Chondrocyte (in vitro differentiated cells): ENCODE measurements around the gene CD8A. TPM values are rescaled to one million over a fixed set of nuclear protein-coding genes. Genes with fewer than 3 reads are reported as not detected.
A peak's percentile ranks its signal among the peaks of the same experiment; 100 is the strongest.

Experiments
- DNase-seq: peaks from one replicate; pipeline ENCODE4 v3.0.0; 2021; ENCODE audit warnings: mixed read lengths, low spot score
- H3K27ac Mint-ChIP-seq: one replicate; pipeline ENCODE4 v1.8.0; 2021; ENCODE audit warnings: mild to moderate bottlenecking, moderate library complexity, mixed read lengths; ENCODE audit not compliant: unreplicated experiment
- H3K27me3 Mint-ChIP-seq: 2 replicates; pipeline ENCODE4 v1.8.0; 2021; ENCODE audit warnings: low read depth, mixed read lengths
- H3K36me3 Mint-ChIP-seq: 2 replicates; pipeline ENCODE4 v1.8.0; 2021; ENCODE audit warnings: low read depth, mixed read lengths
- H3K4me1 Mint-ChIP-seq: 2 replicates; pipeline ENCODE4 v1.8.0; 2021; ENCODE audit warnings: low read depth, mild to moderate bottlenecking, mixed read lengths
- H3K4me3 Mint-ChIP-seq: one replicate; pipeline ENCODE4 v1.8.0; 2021; ENCODE audit warnings: mild to moderate bottlenecking, moderate library complexity, mixed read lengths; ENCODE audit not compliant: unreplicated experiment
- H3K9me3 Mint-ChIP-seq: 2 replicates; pipeline ENCODE4 v1.8.0; 2021; ENCODE audit warnings: low read depth, mixed read lengths
- total RNA-seq: library from RNA; stranded (reverse); gene quantifications from 3 replicates; pipeline ENCODE4 v1.2.1, GENCODE V29; 2021
- TF ChIP-seq, protein P1 (sequence below): fragments of 200-600 bp; sonication (generic); IDR thresholded peaks from 2 replicates; pipeline ENCODE4 v1.5.0; 2021; ENCODE audit warnings: antibody characterized with exemption, mild to moderate bottlenecking, moderate library complexity

CD8A gene
- total RNA-seq, 1 donor from 2014 or later = not detected

DNA sequence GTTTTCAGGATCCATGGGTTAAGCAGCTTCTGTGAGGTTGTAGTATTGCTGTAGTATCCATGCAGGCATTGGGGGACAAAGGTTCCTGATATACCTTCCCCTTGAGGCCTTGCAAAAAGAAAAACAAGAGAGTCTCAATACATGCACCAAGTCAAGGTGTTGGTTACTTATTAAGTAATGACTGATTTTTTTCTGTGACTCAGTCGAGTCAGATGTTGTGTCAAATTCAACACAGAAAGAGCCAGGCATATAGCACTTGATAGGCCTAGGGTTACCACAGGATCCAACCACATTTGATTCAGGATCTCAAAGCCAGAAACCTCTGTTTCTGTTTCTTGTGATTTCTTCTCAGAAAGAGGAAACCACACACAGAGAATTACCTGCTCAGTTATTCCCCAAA is 24.9 kb upstream of the CD8A start:
- TF ChIP-seq, protein P1, sequence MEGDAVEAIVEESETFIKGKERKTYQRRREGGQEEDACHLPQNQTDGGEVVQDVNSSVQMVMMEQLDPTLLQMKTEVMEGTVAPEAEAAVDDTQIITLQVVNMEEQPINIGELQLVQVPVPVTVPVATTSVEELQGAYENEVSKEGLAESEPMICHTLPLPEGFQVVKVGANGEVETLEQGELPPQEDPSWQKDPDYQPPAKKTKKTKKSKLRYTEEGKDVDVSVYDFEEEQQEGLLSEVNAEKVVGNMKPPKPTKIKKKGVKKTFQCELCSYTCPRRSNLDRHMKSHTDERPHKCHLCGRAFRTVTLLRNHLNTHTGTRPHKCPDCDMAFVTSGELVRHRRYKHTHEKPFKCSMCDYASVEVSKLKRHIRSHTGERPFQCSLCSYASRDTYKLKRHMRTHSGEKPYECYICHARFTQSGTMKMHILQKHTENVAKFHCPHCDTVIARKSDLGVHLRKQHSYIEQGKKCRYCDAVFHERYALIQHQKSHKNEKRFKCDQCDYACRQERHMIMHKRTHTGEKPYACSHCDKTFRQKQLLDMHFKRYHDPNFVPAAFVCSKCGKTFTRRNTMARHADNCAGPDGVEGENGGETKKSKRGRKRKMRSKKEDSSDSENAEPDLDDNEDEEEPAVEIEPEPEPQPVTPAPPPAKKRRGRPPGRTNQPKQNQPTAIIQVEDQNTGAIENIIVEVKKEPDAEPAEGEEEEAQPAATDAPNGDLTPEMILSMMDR = no peak
- no peak overlapping the region for H3K27ac Mint-ChIP-seq
- peaks cover 2% of the 10 kb centered on the region for H3K36me3 Mint-ChIP-seq
- DNase-seq = no peak
- no peaks in the 10 kb centered on the region for H3K4me1 Mint-ChIP-seq
- peaks cover 29% of the 10 kb centered on the region for H3K27me3 Mint-ChIP-seq
- no peak overlapping the region for H3K4me3 Mint-ChIP-seq
- peaks cover 12% of the 10 kb centered on the region for H3K9me3 Mint-ChIP-seq

DNA sequence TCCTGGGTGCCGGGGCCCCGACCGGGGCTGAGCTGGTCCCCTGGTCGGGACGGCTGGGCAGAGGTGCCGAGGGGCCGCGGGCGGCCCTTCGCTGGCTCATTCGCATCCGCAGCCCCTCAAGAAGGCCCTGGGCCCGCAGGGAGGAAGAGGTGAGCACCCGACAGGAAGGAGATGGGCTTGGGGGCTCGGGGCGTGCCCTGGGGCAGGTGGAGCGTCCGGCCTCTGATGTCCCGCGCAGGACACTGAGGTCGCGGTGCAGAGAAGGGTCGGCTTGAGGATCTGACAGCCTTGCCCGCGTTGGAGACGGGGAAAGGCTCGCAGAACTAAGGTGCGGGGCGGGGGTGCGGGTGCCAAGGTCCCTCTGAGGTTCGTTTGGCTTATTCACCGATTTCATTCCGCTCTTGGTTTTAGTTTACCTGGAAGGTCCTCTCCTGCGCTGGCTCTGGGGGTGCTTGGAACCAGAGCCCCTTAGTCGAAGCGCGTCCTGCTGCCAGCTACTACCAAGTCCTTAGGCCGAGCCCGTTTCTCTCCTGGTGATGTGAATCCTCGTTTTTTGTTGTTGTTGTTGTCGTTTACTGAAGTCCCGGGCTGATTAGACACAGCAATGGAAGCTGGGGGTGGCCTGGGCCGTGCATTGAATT is 18.9 kb upstream of the CD8A start:
- Mint-ChIP-seq H3K4me3 (no peak overlapping the region), H3K9me3 (peaks cover 5% of the 10 kb centered on the region), H3K27me3 (peaks cover 1% of the 10 kb centered on the region), H3K27ac (no peak overlapping the region), H3K4me1 (peaks cover 17% of the 10 kb centered on the region), H3K36me3 (peaks cover 2% of the 10 kb centered on the region)
- DNase-seq = no peak
- TF ChIP-seq, protein P1 = no peak

DNA sequence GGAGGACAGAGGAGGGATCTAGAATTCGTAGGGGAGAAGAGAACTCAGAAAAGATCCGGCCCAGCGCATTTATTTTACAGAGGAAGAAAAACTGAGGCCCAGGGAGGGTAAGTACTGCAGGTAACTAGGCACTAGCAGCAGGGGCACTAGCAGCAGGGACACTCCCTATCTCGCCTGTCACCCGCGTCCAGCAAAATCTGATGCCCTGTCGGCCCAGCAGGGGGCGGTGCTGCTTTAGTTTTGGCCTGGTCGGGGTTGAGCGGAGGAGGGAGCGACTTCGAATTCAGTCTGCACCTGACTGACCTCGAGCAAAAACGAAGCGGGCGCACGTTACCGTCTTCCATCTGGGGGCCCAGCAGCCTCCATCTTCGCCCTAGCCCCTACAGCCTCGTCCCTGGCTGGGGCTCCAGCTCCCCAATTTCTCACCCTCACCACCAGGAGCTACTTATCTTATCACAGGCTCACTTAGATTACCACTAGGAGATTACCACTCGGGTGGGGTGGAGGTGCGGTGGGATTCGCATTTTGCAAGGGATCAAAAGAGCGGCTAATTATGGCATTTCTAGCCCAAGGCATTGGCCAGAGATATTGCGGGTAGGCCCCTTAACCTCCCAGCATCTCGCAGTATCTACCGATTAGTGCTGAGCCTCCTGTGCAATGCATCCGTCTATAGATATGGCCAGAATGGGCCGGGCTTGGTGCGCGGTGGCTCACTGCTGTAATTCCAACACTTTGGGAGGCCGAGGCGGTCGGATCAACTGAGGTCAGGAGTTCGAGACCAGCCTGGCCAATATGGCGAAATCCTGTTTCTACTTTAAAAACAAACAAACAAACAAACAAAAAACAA is 17.8 kb upstream of the CD8A start:
- peak overlapping the region; percentile 85 for H3K4me3 Mint-ChIP-seq
- H3K9me3 Mint-ChIP-seq = peaks cover 5% of the 10 kb centered on the region
- peaks cover 1% of the 10 kb centered on the region for H3K27me3 Mint-ChIP-seq

DNA sequence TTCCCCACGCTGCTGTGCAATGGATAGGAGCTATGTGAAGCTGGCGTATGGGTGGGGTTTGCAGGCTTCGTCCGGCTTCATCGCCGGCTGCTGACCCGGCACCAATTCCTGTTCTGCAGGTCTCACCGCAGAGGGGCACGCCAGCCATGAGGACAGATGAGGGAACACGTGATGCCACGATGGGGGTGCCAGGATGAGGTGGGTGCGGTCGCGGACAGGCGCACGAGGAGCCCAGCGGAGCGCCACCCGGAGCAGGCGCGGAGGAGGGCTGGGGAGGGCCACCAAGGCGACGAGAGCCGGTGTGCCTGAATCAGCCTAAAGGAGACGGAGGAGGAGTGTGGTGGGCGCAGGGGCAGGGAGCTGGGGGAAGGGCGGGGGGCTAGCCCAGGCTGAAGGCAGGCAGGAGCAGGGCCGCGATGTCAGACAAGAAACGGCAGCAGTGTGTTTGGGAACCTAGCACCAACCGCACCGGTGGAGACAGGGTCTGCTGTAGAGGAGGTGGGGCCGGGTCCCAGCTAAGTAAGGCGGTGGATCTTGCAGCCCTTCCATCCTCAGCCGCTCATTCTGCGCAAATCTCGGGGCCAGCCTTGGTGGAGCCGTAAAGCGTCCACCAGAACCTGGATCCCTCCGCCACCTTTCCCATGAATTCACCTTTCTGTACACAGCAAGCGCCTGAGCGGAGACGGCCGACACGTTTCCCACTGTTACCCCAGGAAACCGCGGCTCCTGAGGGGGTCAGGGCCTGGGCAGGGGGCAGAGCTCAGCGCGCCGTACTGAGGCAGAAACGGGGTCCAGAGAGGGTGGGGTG is 17.0 kb upstream of the CD8A start:
- DNase-seq = no peak
- TF ChIP-seq, protein P1 = no peak
- Mint-ChIP-seq H3K4me3 (peak overlapping the region; percentile 85), H3K9me3 (peaks cover under 1% of the 10 kb centered on the region), H3K36me3 (no peaks in the 10 kb centered on the region), H3K27me3 (peaks cover 1% of the 10 kb centered on the region), H3K4me1 (peaks cover 17% of the 10 kb centered on the region), H3K27ac (no peak overlapping the region)

More for the DNA sequence above, 17.8 kb upstream of the CD8A start:
- Mint-ChIP-seq H3K27ac (no peak overlapping the region), H3K36me3 (peaks cover 2% of the 10 kb centered on the region), H3K4me1 (peaks cover 17% of the 10 kb centered on the region)
- TF ChIP-seq, protein P1 = peak; percentile 99
- no peak for DNase-seq

DNA sequence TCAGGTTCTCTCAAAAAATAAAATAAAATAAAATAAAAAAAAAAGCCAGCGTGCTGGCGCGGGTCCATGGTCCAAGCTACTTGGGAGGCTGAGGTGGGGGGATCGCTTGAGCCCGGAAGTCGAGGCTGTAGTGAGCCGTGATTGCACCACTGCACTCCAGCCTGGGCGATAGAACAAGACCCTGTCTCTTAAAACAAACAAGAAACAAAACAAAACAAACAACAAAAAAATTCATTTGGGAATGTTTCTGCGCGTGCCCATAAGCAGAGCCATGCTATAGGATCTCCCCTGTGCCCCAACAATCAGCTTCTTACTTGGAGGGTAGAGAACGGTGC is 16.4 kb upstream of the CD8A start:
- H3K27ac Mint-ChIP-seq = no peak overlapping the region
- TF ChIP-seq, protein P1 = no peak
- H3K4me3 Mint-ChIP-seq = peak overlapping the region; percentile 85
- peaks cover 1% of the 10 kb centered on the region for H3K27me3 Mint-ChIP-seq
- no peak for DNase-seq
- H3K36me3 Mint-ChIP-seq = no peaks in the 10 kb centered on the region
- H3K4me1 Mint-ChIP-seq = peaks cover 17% of the 10 kb centered on the region
- no peaks in the 10 kb centered on the region for H3K9me3 Mint-ChIP-seq
